Thyroid gland (tissue), 4 donors: ENCODE data around the gene PCID2.

Experiments used
- POLR2A ChIP-seq, 2 donors: fragments of 450-650 bp; IDR thresholded peaks; one replicate each; pipeline ENCODE4 v1.6.1; 2017; ENCODE audit warnings: antibody characterized with exemption in 2 of 2, mild to moderate bottlenecking in 2 of 2, moderate library complexity in 1 of 2
- TF ChIP-seq, protein P1 (sequence below), 6 experiments: fragments of 200-600 bp in 3 of 6; fragments of 450-650 bp in 3 of 6; sonication (generic) in 3 of 6; IDR thresholded peaks; one replicate each; pipeline ENCODE4 v1.5.1; 2016 to 2019; ENCODE audit warnings: antibody characterized with exemption in 6 of 6, mild to moderate bottlenecking in 2 of 6, inconsistent platforms in 1 of 6, moderate library complexity in 1 of 6

DNA sequence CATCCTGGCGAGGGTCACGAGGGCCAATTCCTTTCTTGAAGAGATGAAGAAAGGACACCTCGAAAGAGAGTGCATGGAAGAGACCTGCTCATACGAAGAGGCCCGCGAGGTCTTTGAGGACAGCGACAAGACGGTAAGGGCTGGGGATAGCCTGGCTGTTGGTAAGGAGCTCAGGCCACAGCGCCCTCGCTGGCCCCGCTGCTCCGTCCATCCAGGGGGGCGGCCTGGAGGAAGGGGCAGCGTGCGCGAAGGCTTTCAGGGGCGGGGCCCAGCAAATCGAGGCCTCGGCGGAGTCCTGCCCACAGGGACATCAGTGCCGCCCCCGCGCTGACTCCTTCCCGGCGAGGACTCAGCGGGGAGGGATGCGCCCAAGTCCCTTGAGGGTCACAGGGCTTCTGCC is 79.0 kb downstream of the PCID2 start:
- TF ChIP-seq POLR2A (IDR thresholded peaks at IDR 0.05), result no peak
- TF ChIP-seq, protein P1, sequence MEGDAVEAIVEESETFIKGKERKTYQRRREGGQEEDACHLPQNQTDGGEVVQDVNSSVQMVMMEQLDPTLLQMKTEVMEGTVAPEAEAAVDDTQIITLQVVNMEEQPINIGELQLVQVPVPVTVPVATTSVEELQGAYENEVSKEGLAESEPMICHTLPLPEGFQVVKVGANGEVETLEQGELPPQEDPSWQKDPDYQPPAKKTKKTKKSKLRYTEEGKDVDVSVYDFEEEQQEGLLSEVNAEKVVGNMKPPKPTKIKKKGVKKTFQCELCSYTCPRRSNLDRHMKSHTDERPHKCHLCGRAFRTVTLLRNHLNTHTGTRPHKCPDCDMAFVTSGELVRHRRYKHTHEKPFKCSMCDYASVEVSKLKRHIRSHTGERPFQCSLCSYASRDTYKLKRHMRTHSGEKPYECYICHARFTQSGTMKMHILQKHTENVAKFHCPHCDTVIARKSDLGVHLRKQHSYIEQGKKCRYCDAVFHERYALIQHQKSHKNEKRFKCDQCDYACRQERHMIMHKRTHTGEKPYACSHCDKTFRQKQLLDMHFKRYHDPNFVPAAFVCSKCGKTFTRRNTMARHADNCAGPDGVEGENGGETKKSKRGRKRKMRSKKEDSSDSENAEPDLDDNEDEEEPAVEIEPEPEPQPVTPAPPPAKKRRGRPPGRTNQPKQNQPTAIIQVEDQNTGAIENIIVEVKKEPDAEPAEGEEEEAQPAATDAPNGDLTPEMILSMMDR (IDR thresholded peaks at IDR 0.05), result no peak
